ENCODE results near the gene ARRDC5. TPM values are rescaled to one million over a fixed set of nuclear protein-coding genes. Genes with fewer than 3 reads are reported as not detected.
A peak's percentile ranks its signal among the peaks of the same experiment; 100 is the strongest.

The ARRDC5 gene
- polyA plus RNA-seq, 3 donors, result 0.46 to 3.9 (median 1.0) TPM

DNA sequence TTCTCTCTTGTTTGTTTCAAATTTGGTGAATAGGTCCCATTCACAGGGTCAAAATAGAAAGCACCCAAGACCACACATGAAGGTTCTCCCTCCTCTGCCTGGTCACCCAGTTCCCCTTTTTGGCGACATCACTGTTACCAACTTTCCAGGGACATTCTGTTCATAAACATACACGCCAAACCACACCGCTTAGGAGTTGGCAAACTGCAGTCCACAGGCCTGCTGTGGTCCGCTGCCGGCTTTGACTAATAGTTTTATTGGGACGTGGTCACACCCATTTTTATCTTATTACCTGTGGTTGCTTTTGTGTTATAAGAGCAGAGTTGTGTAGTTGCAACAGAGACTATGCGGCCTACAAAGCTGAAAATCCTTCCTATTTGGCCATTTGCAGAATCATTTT is 30.8 kb upstream of the ARRDC5 start:
- Mint-ChIP-seq H3K9me3 (peaks cover 0 to 1% (median 0%) of the 10 kb centered on the region in 7 donors), H3K27me3 (ENCODE audit: low read depth in 3 of 3) (peaks cover 0 to 1% (median 0%) of the 10 kb centered on the region in 3 donors), H3K4me3 (no peak overlapping the region), H3K36me3 (peaks cover 60 to 95% of the 10 kb centered on the region in 2 donors), H3K4me1 (peaks cover 3% of the 10 kb centered on the region), H3K27ac (peak overlapping the region in 6 of 7 donors; percentile 31 to 73 (median 68))
- Histone ChIP-seq H3K4me1 (ENCODE audit: control insufficient read depth in 1 of 2, insufficient read depth in 2 of 2, low read length in 2 of 2) (no peaks in the 10 kb centered on the region), H3K9ac (ENCODE audit: insufficient read depth, low read length, poor library complexity, severe bottlenecking) (no peak overlapping the region), H3K27ac (ENCODE audit: low read depth in 1 of 2, low read length in 2 of 2) (peak overlapping the region in 1 of 2 donors; percentile 53), H3K4me3 (replicated peaks in 1 of 3; ENCODE audit: low read depth in 2 of 3, low read length in 3 of 3) (no peak overlapping the region), H3K27me3 (ENCODE audit: control insufficient read depth in 2 of 2, insufficient read depth in 2 of 2, low read length in 2 of 2) (no peaks in the 10 kb centered on the region), H4K20me1 (ENCODE audit: insufficient read depth, low read length) (no peaks in the 10 kb centered on the region), H3K79me2 (ENCODE audit: insufficient read depth, low read length) (peaks cover 81% of the 10 kb centered on the region), H3K9me3 (replicated peaks in 1 of 2; ENCODE audit: control insufficient read depth in 1 of 2, insufficient read depth in 1 of 2, low read length in 2 of 2) (no peaks in the 10 kb centered on the region), H3K36me3 (replicated peaks in 1 of 2; ENCODE audit: control insufficient read depth in 1 of 2, insufficient read depth in 2 of 2, low read length in 2 of 2) (peaks cover 38 to 76% of the 10 kb centered on the region in 2 donors), H2AFZ (ENCODE audit: insufficient read depth, low read depth, low read length, poor library complexity, severe bottlenecking) (no peak overlapping the region), H3K4me2 (replicated peaks; ENCODE audit: extremely low read depth, low read length, poor library complexity, severe bottlenecking) (no peak overlapping the region)
- 20% methylated on average over 1 of the region's 7 CpGs for WGBS (ENCODE audit: insufficient coverage)
- TF ChIP-seq, protein P1, sequence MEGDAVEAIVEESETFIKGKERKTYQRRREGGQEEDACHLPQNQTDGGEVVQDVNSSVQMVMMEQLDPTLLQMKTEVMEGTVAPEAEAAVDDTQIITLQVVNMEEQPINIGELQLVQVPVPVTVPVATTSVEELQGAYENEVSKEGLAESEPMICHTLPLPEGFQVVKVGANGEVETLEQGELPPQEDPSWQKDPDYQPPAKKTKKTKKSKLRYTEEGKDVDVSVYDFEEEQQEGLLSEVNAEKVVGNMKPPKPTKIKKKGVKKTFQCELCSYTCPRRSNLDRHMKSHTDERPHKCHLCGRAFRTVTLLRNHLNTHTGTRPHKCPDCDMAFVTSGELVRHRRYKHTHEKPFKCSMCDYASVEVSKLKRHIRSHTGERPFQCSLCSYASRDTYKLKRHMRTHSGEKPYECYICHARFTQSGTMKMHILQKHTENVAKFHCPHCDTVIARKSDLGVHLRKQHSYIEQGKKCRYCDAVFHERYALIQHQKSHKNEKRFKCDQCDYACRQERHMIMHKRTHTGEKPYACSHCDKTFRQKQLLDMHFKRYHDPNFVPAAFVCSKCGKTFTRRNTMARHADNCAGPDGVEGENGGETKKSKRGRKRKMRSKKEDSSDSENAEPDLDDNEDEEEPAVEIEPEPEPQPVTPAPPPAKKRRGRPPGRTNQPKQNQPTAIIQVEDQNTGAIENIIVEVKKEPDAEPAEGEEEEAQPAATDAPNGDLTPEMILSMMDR (IDR thresholded peaks at IDR 0.05), result no peak
- no peak for DNase-seq
- intact Hi-C loops (cut with micrococcal nuclease), result no loop called here

DNA sequence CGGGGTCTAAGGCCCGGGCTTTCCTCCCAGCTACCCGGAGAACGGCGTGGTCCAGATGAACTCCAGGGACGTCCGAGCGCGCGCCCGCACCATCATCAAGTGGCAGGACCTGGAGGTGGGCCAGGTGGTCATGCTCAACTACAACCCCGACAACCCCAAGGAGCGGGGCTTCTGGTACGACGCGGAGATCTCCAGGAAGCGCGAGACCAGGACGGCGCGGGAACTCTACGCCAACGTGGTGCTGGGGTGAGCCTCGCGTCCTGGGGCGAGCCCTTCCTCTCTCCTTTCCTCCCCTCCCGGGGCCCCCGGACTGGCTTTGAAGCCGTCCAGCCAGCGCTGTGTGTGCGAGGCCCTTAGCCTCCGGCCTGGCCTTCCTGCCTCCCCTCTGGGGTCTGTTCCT is 30.0 kb upstream of the ARRDC5 start:
- H3K4me1 ChIP-seq (ENCODE audit: control insufficient read depth in 1 of 2, insufficient read depth in 2 of 2, low read length in 2 of 2), result no peaks in the 10 kb centered on the region
- DNase-seq, result no peak
- no peak overlapping the region for H3K9ac ChIP-seq (ENCODE audit: insufficient read depth, low read length, poor library complexity, severe bottlenecking)
- Mint-ChIP-seq H3K4me1 (peaks cover 3% of the 10 kb centered on the region), H3K27me3 (ENCODE audit: low read depth in 3 of 3) (peaks cover 0 to 1% (median 0%) of the 10 kb centered on the region in 3 donors), H3K36me3 (peaks cover 54 to 93% of the 10 kb centered on the region in 2 donors), H3K4me3 (no peak overlapping the region), H3K27ac (peak overlapping the region in 4 of 7 donors; percentile 64 to 73 (median 68)), H3K9me3 (peaks cover 0 to 1% (median 0%) of the 10 kb centered on the region in 7 donors)
- peaks cover 36 to 77% of the 10 kb centered on the region in 2 donors for H3K36me3 ChIP-seq (replicated peaks in 1 of 2; ENCODE audit: control insufficient read depth in 1 of 2, insufficient read depth in 2 of 2, low read length in 2 of 2)
- no peak overlapping the region for H3K4me2 ChIP-seq (replicated peaks; ENCODE audit: extremely low read depth, low read length, poor library complexity, severe bottlenecking)
- no peak overlapping the region for H2AFZ ChIP-seq (ENCODE audit: insufficient read depth, low read depth, low read length, poor library complexity, severe bottlenecking)
- intact Hi-C loops (cut with micrococcal nuclease), result no loop called here
- H4K20me1 ChIP-seq (ENCODE audit: insufficient read depth, low read length), result no peaks in the 10 kb centered on the region
- H3K27me3 ChIP-seq (ENCODE audit: control insufficient read depth in 2 of 2, insufficient read depth in 2 of 2, low read length in 2 of 2), result no peaks in the 10 kb centered on the region
- TF ChIP-seq, protein P1 (IDR thresholded peaks at IDR 0.05), result no peak
- peaks cover 81% of the 10 kb centered on the region for H3K79me2 ChIP-seq (ENCODE audit: insufficient read depth, low read length)
- WGBS (ENCODE audit: insufficient coverage), result 98% methylated on average over 24 of the region's 32 CpGs
- no peaks in the 10 kb centered on the region for H3K9me3 ChIP-seq (replicated peaks in 1 of 2; ENCODE audit: control insufficient read depth in 1 of 2, insufficient read depth in 1 of 2, low read length in 2 of 2)
- H3K27ac ChIP-seq (ENCODE audit: low read depth in 1 of 2, low read length in 2 of 2), result peak overlapping the region in 1 of 2 donors; percentile 36
- no peak overlapping the region for H3K4me3 ChIP-seq (replicated peaks in 1 of 3; ENCODE audit: low read depth in 2 of 3, low read length in 3 of 3)
